ENCODE measurements around the gene DUSP10.

Gene DUSP10

GRCh38 chr1:221765527-221765926 lies 23.6 kb upstream of the DUSP10 start:
- Histone ChIP-seq H3K36me3 (ENCODE audit: control insufficient read depth in 1 of 2, insufficient read depth in 2 of 2, low read depth in 1 of 2, low read length in 2 of 2) (no peaks in the 10 kb centered on the region), H2BK5ac (ENCODE audit: low read depth, low read length, poor library complexity, severe bottlenecking) (no peak overlapping the region), H3K4ac (ENCODE audit: low read depth in 1 of 2, low read length in 2 of 2) (no peak overlapping the region), H3K4me2 (ENCODE audit: low read length, poor library complexity, severe bottlenecking) (no peak overlapping the region), H2AK5ac (ENCODE audit: low read length, severe bottlenecking) (no peak overlapping the region), H2BK12ac (ENCODE audit: low read length in 2 of 2) (no peak overlapping the region), H3K27me3 (ENCODE audit: control insufficient read depth in 1 of 2, insufficient read depth in 1 of 2, low read length in 2 of 2) (no peaks in the 10 kb centered on the region), H3K4me3 (ENCODE audit: insufficient read depth in 1 of 2, low read depth in 1 of 2, low read length in 2 of 2) (no peak overlapping the region), H4K91ac (ENCODE audit: low read length) (no peak overlapping the region), H2BK15ac (ENCODE audit: low read depth, poor library complexity, severe bottlenecking) (no peak overlapping the region), H2AFZ (ENCODE audit: low read depth, low read length) (no peak overlapping the region), H3K23ac (ENCODE audit: low read length in 2 of 2) (no peak overlapping the region), H3K27ac (ENCODE audit: low read length, poor library complexity, severe bottlenecking) (no peak overlapping the region), H3K9ac (ENCODE audit: low read length) (no peak overlapping the region), H3K4me1 (ENCODE audit: control insufficient read depth, insufficient read depth, low read depth, low read length) (no peaks in the 10 kb centered on the region), H3K14ac (ENCODE audit: low read length in 2 of 2) (no peak overlapping the region), H4K8ac (ENCODE audit: low read length) (no peak overlapping the region), H2BK120ac (ENCODE audit: low read depth, low read length) (no peak overlapping the region), H3K18ac (ENCODE audit: low read depth in 1 of 2, low read length in 2 of 2) (peak overlapping the region in 1 of 2 experiments; percentile 68), H3K9me3 (ENCODE audit: control insufficient read depth, low read length) (no peaks in the 10 kb centered on the region), H3K79me1 (replicated peaks; ENCODE audit: low read length, poor library complexity, severe bottlenecking) (no peaks in the 10 kb centered on the region)
- peak; percentile 38 for DNase-seq
- WGBS, result 0% methylated on average over 2 of the region's 2 CpGs

- H2AFZ ChIP-seq (ENCODE audit: low read depth, low read length), result no peak overlapping the region
- WGBS, result 60% methylated on average over 2 of the region's 2 CpGs
These were observed 20.2 kb upstream of the DUSP10 start for GRCh38 chr1:221762121-221762520.

DNA sequence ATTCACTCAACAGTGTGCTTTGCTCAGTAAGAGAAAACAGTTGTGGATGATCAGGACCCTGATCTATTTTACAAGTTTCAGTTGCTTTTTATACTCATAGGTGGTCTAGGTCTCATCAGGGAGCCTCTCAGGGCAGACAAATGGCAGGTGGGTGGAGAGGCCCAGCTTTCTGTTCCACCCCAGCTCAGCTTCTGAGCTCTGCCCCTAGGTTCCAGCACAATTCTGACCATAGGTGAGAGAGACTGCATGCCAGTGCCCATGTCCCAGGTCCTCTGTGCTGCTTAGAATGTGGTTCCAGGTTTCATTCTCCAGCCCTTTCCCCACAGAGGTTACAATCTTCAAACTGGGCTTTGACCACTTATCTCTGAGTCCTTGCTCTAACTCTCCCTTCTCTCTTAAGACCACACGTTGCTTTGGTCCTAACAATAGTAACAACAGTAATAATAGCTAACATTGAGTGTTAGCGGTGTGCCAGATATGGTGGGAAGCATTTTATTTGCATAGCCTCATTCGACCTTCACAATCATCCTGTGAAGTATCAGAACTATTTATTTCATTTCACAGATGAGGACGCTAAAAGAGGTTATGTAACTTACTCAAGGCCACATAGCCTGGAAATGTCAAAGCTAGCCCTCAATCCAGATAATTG lies 19.6 kb upstream of the DUSP10 start:
- H2BK5ac ChIP-seq (ENCODE audit: low read depth, low read length, poor library complexity, severe bottlenecking), result no peak overlapping the region
- H3K23ac ChIP-seq (ENCODE audit: low read length in 2 of 2), result no peak overlapping the region

More at GRCh38 chr1:221762121-221762520, 20.2 kb upstream of the DUSP10 start:
- H3K9ac ChIP-seq (ENCODE audit: low read length), result no peak overlapping the region
- H3K27me3 ChIP-seq (ENCODE audit: control insufficient read depth in 1 of 2, insufficient read depth in 1 of 2, low read length in 2 of 2), result no peaks in the 10 kb centered on the region
- no peaks in the 10 kb centered on the region for H3K36me3 ChIP-seq (ENCODE audit: control insufficient read depth in 1 of 2, insufficient read depth in 2 of 2, low read depth in 1 of 2, low read length in 2 of 2)
- H4K8ac ChIP-seq (ENCODE audit: low read length), result no peak overlapping the region
- H3K9me3 ChIP-seq (ENCODE audit: control insufficient read depth, low read length), result no peaks in the 10 kb centered on the region
- no peak overlapping the region for H3K4me2 ChIP-seq (ENCODE audit: low read length, poor library complexity, severe bottlenecking)
- H3K79me1 ChIP-seq (replicated peaks; ENCODE audit: low read length, poor library complexity, severe bottlenecking), result no peaks in the 10 kb centered on the region
- no peak overlapping the region for H3K27ac ChIP-seq (ENCODE audit: low read length, poor library complexity, severe bottlenecking)
- H3K14ac ChIP-seq (ENCODE audit: low read length in 2 of 2), result no peak overlapping the region
- H3K18ac ChIP-seq (ENCODE audit: low read depth in 1 of 2, low read length in 2 of 2), result no peak overlapping the region
- DNase-seq, result no peak
- no peak overlapping the region for H2BK12ac ChIP-seq (ENCODE audit: low read length in 2 of 2)
- H4K91ac ChIP-seq (ENCODE audit: low read length), result no peak overlapping the region
- H3K4me3 ChIP-seq (ENCODE audit: insufficient read depth in 1 of 2, low read depth in 1 of 2, low read length in 2 of 2), result no peak overlapping the region
- no peak overlapping the region for H2BK15ac ChIP-seq (ENCODE audit: low read depth, poor library complexity, severe bottlenecking)
- no peak overlapping the region for H2BK120ac ChIP-seq (ENCODE audit: low read depth, low read length)
- H3K23ac ChIP-seq (ENCODE audit: low read length in 2 of 2), result no peak overlapping the region
- H2BK5ac ChIP-seq (ENCODE audit: low read depth, low read length, poor library complexity, severe bottlenecking), result no peak overlapping the region
- no peak overlapping the region for H3K4ac ChIP-seq (ENCODE audit: low read depth in 1 of 2, low read length in 2 of 2)
- peaks cover 2% of the 10 kb centered on the region for H3K4me1 ChIP-seq (ENCODE audit: control insufficient read depth, insufficient read depth, low read depth, low read length)
- H2AK5ac ChIP-seq (ENCODE audit: low read length, severe bottlenecking), result no peak overlapping the region

GRCh38 chr1:221760911-221761310 lies 19.0 kb upstream of the DUSP10 start:
- no peak overlapping the region for H4K91ac ChIP-seq (ENCODE audit: low read length)
- WGBS, result 93% methylated on average over 3 of the region's 3 CpGs
- H3K27me3 ChIP-seq (ENCODE audit: control insufficient read depth in 1 of 2, insufficient read depth in 1 of 2, low read length in 2 of 2), result no peaks in the 10 kb centered on the region
- H3K79me1 ChIP-seq (replicated peaks; ENCODE audit: low read length, poor library complexity, severe bottlenecking), result no peaks in the 10 kb centered on the region
- H3K9me3 ChIP-seq (ENCODE audit: control insufficient read depth, low read length), result no peaks in the 10 kb centered on the region
- H3K23ac ChIP-seq (ENCODE audit: low read length in 2 of 2), result no peak overlapping the region
- H3K14ac ChIP-seq (ENCODE audit: low read length in 2 of 2), result no peak overlapping the region
- no peak overlapping the region for H3K4me2 ChIP-seq (ENCODE audit: low read length, poor library complexity, severe bottlenecking)
- no peak overlapping the region for H3K27ac ChIP-seq (ENCODE audit: low read length, poor library complexity, severe bottlenecking)
- H2BK120ac ChIP-seq (ENCODE audit: low read depth, low read length), result no peak overlapping the region
- no peak overlapping the region for H2BK12ac ChIP-seq (ENCODE audit: low read length in 2 of 2)
- peaks cover 2% of the 10 kb centered on the region for H3K4me1 ChIP-seq (ENCODE audit: control insufficient read depth, insufficient read depth, low read depth, low read length)
- H2AK5ac ChIP-seq (ENCODE audit: low read length, severe bottlenecking), result no peak overlapping the region
- no peak overlapping the region for H3K9ac ChIP-seq (ENCODE audit: low read length)
- H2BK5ac ChIP-seq (ENCODE audit: low read depth, low read length, poor library complexity, severe bottlenecking), result no peak overlapping the region
- no peak overlapping the region for H3K4ac ChIP-seq (ENCODE audit: low read depth in 1 of 2, low read length in 2 of 2)
- H2BK15ac ChIP-seq (ENCODE audit: low read depth, poor library complexity, severe bottlenecking), result no peak overlapping the region
- no peaks in the 10 kb centered on the region for H3K36me3 ChIP-seq (ENCODE audit: control insufficient read depth in 1 of 2, insufficient read depth in 2 of 2, low read depth in 1 of 2, low read length in 2 of 2)
- no peak overlapping the region for H2AFZ ChIP-seq (ENCODE audit: low read depth, low read length)
- H3K18ac ChIP-seq (ENCODE audit: low read depth in 1 of 2, low read length in 2 of 2), result no peak overlapping the region
- no peak overlapping the region for H4K8ac ChIP-seq (ENCODE audit: low read length)
- H3K4me3 ChIP-seq (ENCODE audit: insufficient read depth in 1 of 2, low read depth in 1 of 2, low read length in 2 of 2), result no peak overlapping the region
- DNase-seq, result no peak

More for the DNA sequence above, 19.6 kb upstream of the DUSP10 start:
- no peak for DNase-seq
- no peaks in the 10 kb centered on the region for H3K9me3 ChIP-seq (ENCODE audit: control insufficient read depth, low read length)
- H3K9ac ChIP-seq (ENCODE audit: low read length), result no peak overlapping the region
- no peaks in the 10 kb centered on the region for H3K27me3 ChIP-seq (ENCODE audit: control insufficient read depth in 1 of 2, insufficient read depth in 1 of 2, low read length in 2 of 2)
- H3K18ac ChIP-seq (ENCODE audit: low read depth in 1 of 2, low read length in 2 of 2), result peak overlapping the region in 1 of 2 experiments; percentile 68
- no peak overlapping the region for H3K4me2 ChIP-seq (ENCODE audit: low read length, poor library complexity, severe bottlenecking)
- H4K8ac ChIP-seq (ENCODE audit: low read length), result no peak overlapping the region
- H3K4ac ChIP-seq (ENCODE audit: low read depth in 1 of 2, low read length in 2 of 2), result no peak overlapping the region
- peak overlapping the region in 1 of 2 experiments; percentile 15 for H2BK12ac ChIP-seq (ENCODE audit: low read length in 2 of 2)
- no peak overlapping the region for H2BK15ac ChIP-seq (ENCODE audit: low read depth, poor library complexity, severe bottlenecking)
- no peak overlapping the region for H3K4me3 ChIP-seq (ENCODE audit: insufficient read depth in 1 of 2, low read depth in 1 of 2, low read length in 2 of 2)
- WGBS, result 96% methylated on average over 3 of the region's 4 CpGs
- no peak overlapping the region for H2AK5ac ChIP-seq (ENCODE audit: low read length, severe bottlenecking)
- H3K79me1 ChIP-seq (replicated peaks; ENCODE audit: low read length, poor library complexity, severe bottlenecking), result no peaks in the 10 kb centered on the region
- H3K27ac ChIP-seq (ENCODE audit: low read length, poor library complexity, severe bottlenecking), result no peak overlapping the region
- no peak overlapping the region for H2BK120ac ChIP-seq (ENCODE audit: low read depth, low read length)
- no peaks in the 10 kb centered on the region for H3K36me3 ChIP-seq (ENCODE audit: control insufficient read depth in 1 of 2, insufficient read depth in 2 of 2, low read depth in 1 of 2, low read length in 2 of 2)
- H4K91ac ChIP-seq (ENCODE audit: low read length), result no peak overlapping the region
- H3K4me1 ChIP-seq (ENCODE audit: control insufficient read depth, insufficient read depth, low read depth, low read length), result peaks cover 2% of the 10 kb centered on the region
- H2AFZ ChIP-seq (ENCODE audit: low read depth, low read length), result no peak overlapping the region
- H3K14ac ChIP-seq (ENCODE audit: low read length in 2 of 2), result no peak overlapping the region

All from mesenchymal stem cell (in vitro differentiated cells and primary cell).